DMS53 treated with DMSO at 0.1 percent for 48 hours (cell line): ENCODE measurements around the gene MDM2.

Source experiments
- DNase-seq: peaks from one replicate; lab custom pipeline; 2025; ENCODE audit not compliant: unreplicated experiment; lab: John Stamatoyannopoulos, UW

The MDM2 gene

GRCh38 chr12:68870443-68870842 lies 62.5 kb downstream of the MDM2 start:
- no peak for DNase-seq

- no peak for DNase-seq
Observed at GRCh38 chr12:68871396-68871795, 63.4 kb downstream of the MDM2 start.

- no peak for DNase-seq
Observed at GRCh38 chr12:68871921-68872320, 63.9 kb downstream of the MDM2 start.

- no peak for DNase-seq
Observed at GRCh38 chr12:68873316-68873715, 65.3 kb downstream of the MDM2 start.

- no peak for DNase-seq
Observed at GRCh38 chr12:68876461-68876860, 68.5 kb downstream of the MDM2 start.

- no peak for DNase-seq
Observed at GRCh38 chr12:68877583-68877982, 69.6 kb downstream of the MDM2 start.

- no peak for DNase-seq
Observed at GRCh38 chr12:68878283-68878682, 70.3 kb downstream of the MDM2 start.

- DNase-seq: no peak
Observed at GRCh38 chr12:68878846-68879245, 70.9 kb downstream of the MDM2 start.

- DNase-seq: no peak
Observed at GRCh38 chr12:68880660-68881325, 72.8 kb downstream of the MDM2 start.

GRCh38 chr12:68882251-68882964 lies 74.4 kb downstream of the MDM2 start:
- no peak for DNase-seq

- no peak for DNase-seq
Observed at GRCh38 chr12:68883151-68883550, 75.2 kb downstream of the MDM2 start.

- no peak for DNase-seq
Observed at GRCh38 chr12:68884251-68884650, 76.3 kb downstream of the MDM2 start.

- no peak for DNase-seq
Observed at GRCh38 chr12:68885381-68885780, 77.4 kb downstream of the MDM2 start.

GRCh38 chr12:68886636-68887572 lies 78.9 kb downstream of the MDM2 start:
- no peak for DNase-seq

GRCh38 chr12:68887641-68888040 lies 79.7 kb downstream of the MDM2 start:
- no peak for DNase-seq

- no peak for DNase-seq
Observed at GRCh38 chr12:68888243-68888642, 80.3 kb downstream of the MDM2 start.

- no peak for DNase-seq
Observed at GRCh38 chr12:68890701-68891113, 82.7 kb downstream of the MDM2 start.

- no peak for DNase-seq
Observed at GRCh38 chr12:68891141-68891540, 83.2 kb downstream of the MDM2 start.

- no peak for DNase-seq
Observed at GRCh38 chr12:68893201-68893600, 85.2 kb downstream of the MDM2 start.

- DNase-seq: no peak
Observed at GRCh38 chr12:68893741-68894140, 85.8 kb downstream of the MDM2 start.

- DNase-seq: no peak
Observed at GRCh38 chr12:68894276-68894855, 86.4 kb downstream of the MDM2 start.
